GM12892 (cell line): Measurements from ENCODE around the gene ATP10D.
"Not testable (repeated sequence)": the region's sequence is repeated elsewhere in the genome, so short reads cannot be mapped to it uniquely, and the experiment has no call there.

Source experiments
- POLR2A ChIP-seq: IDR thresholded peaks from 2 replicates; pipeline ENCODE4 v1.6.1; 2011; ENCODE audit warnings: low read depth, low read length, control low read depth
- POLR2AphosphoS5 ChIP-seq: IDR thresholded peaks from 2 replicates; pipeline ENCODE4 v1.6.1; 2011; ENCODE audit warnings: low read depth, low read length, control low read depth
- TAF1 ChIP-seq: IDR thresholded peaks from 2 replicates; pipeline ENCODE4 v1.6.1; 2011; ENCODE audit warnings: low read depth, mild to moderate bottlenecking, control low read depth, low read length, borderline replicate concordance

- not testable (repeated sequence) for TF ChIP-seq POLR2A, POLR2AphosphoS5, TAF1
Observed at GRCh38 chr4:47550357-47550756, 65.3 kb downstream of the ATP10D start.
